ENCODE data around the gene AKAP6.

AKAP6 gene

DNA sequence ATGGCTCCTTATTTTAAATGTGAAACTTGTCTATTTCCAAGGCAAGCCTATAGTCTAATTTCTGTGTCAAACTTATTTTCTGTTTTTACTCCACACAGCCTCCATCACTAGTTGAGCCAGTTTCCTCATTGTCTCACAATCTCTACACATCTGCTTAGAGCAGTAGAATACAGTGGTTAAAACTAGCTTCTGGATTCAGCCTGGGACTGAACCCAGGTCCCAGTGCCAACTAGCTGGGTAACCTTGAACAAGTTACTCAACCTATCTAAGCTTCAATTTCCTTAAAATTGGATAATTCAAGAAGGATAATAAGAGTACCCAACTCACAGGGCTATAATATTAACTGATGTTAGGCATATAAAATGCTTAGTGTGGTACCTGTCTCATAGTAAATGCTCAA, 304.8 kb downstream of the AKAP6 start:
- FAIRE-seq (no peak), DNase-seq (ENCODE audit: extremely low spot score, insufficient read length, low read depth) (no peak)

DNA sequence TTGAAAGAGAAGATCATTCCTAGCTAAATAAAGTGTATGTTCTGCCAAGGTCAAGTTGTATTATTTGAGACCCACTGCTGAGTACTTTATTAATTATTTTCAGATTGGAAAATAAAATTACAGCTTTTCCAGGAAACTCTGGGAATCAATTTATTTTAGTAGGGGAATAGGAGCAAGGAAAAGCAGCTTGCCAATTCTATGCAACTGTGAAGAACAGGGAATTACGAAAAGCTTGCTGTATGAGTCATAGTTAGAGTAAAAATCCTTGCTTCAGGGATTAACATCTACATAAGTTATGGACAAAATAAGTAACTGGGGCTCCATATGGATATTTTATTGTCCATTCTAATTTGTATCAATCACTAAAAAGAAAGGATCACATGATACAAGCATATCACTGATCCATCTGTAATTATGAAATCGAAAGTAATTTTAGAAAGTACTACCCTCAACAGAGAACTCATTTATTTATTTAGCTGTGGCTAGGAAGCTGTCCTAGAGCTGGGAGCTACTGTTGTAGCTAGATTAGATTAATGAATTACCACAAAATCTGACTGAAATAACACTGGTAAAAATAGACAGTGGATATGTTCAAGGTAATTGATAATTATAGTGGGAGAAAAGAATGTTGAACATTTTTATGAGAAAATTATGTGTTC, 306.1 kb downstream of the AKAP6 start:
- DNase-seq (ENCODE audit: extremely low spot score, insufficient read length, low read depth) (no peak), FAIRE-seq (no peak)

GRCh38 chr14:32637582-32637981, 308.5 kb downstream of the AKAP6 start:
- no peak for FAIRE-seq
- DNase-seq (ENCODE audit: extremely low spot score, insufficient read length, low read depth): no peak

- FAIRE-seq (no peak), DNase-seq (ENCODE audit: extremely low spot score, insufficient read length, low read depth) (no peak)
Observed at GRCh38 chr14:32639208-32639607, 310.1 kb downstream of the AKAP6 start.

DNA sequence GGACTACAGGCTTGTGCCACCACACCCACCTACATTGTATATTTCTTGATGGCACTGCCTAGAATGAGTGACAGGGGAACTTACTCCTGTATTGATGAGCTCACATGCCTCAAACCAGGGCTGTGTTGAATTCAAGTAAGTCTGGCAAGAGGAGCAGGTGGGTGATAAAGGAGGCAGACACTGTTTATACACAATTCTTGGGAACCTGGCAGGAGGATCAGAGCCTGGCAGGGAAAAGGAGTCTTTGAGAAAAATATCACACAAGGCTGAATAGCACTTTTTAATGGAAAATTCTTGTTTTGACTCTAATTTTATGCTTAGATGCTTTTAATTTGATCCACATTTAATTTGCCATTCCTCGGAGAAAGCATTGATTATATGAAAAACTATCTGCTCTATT, 316.5 kb downstream of the AKAP6 start:
- no peak for FAIRE-seq

DNA sequence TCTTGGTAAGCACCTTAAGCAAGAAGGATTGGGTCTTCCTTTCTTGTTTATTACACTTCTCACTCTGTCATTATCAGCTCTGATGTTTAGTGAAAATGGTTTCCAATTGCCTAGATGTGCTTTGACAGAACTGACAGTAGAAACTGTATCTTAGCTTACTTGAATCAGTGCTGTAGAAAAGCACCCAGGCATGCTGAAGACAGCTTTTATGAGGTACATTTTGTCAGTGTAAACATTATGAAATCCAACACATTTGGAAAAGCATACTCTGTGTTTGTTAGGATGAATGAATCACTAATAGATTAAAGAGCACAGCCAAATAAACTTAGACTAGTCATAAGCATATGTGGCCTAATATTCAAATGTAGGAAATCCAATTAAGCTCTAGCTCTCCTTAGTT, 319.3 kb downstream of the AKAP6 start:
- FAIRE-seq (no peak), DNase-seq (ENCODE audit: extremely low spot score, insufficient read length, low read depth) (no peak)

More for the DNA sequence above, 316.5 kb downstream of the AKAP6 start:
- no peak for DNase-seq (ENCODE audit: extremely low spot score, insufficient read length, low read depth)

- FAIRE-seq (no peak), DNase-seq (ENCODE audit: extremely low spot score, insufficient read length, low read depth) (no peak)
Observed at GRCh38 chr14:32650030-32650429, 320.9 kb downstream of the AKAP6 start.

DNA sequence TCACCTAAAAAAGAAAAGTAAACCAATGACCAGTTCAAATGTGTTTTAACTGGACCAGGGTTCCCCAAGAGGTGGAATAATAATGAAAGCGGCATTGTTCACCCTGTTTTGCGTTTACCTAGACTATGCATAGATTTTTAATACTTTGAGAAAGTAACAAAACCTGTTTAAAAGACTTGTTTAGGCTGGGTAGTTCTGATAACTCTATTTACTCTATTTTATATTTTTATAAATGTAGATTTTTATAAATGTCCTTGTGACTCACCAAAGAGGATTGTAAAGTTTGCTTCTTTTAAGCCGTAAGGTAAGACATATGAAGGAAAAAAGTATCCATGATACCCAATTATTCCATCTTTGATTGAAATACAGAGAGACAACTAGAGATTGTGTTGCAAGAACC, 321.6 kb downstream of the AKAP6 start:
- FAIRE-seq: no peak
- no peak for DNase-seq (ENCODE audit: extremely low spot score, insufficient read length, low read depth)

GRCh38 chr14:32654106-32654505, 325.0 kb downstream of the AKAP6 start:
- DNase-seq (ENCODE audit: extremely low spot score, insufficient read length, low read depth) (no peak), FAIRE-seq (no peak)

- no peak for FAIRE-seq
Observed at GRCh38 chr14:32656601-32657000, 327.5 kb downstream of the AKAP6 start.

GRCh38 chr14:32657081-32657480, 328.0 kb downstream of the AKAP6 start:
- no peak for FAIRE-seq
- no peak for DNase-seq (ENCODE audit: extremely low spot score, insufficient read length, low read depth)

More at GRCh38 chr14:32656601-32657000, 327.5 kb downstream of the AKAP6 start:
- DNase-seq (ENCODE audit: extremely low spot score, insufficient read length, low read depth): no peak

GRCh38 chr14:32661216-32661615, 332.1 kb downstream of the AKAP6 start:
- no peak for DNase-seq (ENCODE audit: extremely low spot score, insufficient read length, low read depth)
- FAIRE-seq: no peak

DNA sequence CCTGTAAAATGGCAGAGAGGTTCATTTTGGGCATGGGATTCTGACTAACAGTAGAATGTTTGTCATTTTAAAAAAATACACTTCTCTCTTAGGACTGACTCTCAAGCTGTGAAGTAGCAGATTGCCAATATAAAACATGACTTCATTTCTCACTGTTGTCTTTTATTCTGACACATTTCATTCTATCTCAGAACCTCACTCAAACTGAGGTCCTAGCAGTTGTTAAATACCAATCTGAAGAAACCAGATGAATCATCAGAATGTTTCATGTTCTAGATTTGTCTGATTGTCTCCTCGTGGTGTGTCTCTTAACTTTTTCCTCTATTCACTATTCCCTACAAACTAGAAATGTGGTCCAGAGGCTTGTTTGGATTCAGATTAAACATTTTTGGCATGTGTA, 333.1 kb downstream of the AKAP6 start:
- FAIRE-seq: no peak

GRCh38 chr14:32666308-32666707, 337.2 kb downstream of the AKAP6 start:
- no peak for FAIRE-seq
- DNase-seq (ENCODE audit: extremely low spot score, insufficient read length, low read depth): no peak

More for the DNA sequence above, 333.1 kb downstream of the AKAP6 start:
- no peak for DNase-seq (ENCODE audit: extremely low spot score, insufficient read length, low read depth)

GRCh38 chr14:32667287-32667686, 338.2 kb downstream of the AKAP6 start:
- no peak for FAIRE-seq

GRCh38 chr14:32667791-32668190, 338.7 kb downstream of the AKAP6 start:
- no peak for FAIRE-seq
- no peak for DNase-seq (ENCODE audit: extremely low spot score, insufficient read length, low read depth)

More at GRCh38 chr14:32667287-32667686, 338.2 kb downstream of the AKAP6 start:
- DNase-seq (ENCODE audit: extremely low spot score, insufficient read length, low read depth): no peak

GRCh38 chr14:32669391-32669790, 340.3 kb downstream of the AKAP6 start:
- FAIRE-seq (no peak), DNase-seq (ENCODE audit: extremely low spot score, insufficient read length, low read depth) (no peak)

GRCh38 chr14:32675433-32675832, 346.3 kb downstream of the AKAP6 start:
- FAIRE-seq: no peak
- DNase-seq (ENCODE audit: extremely low spot score, insufficient read length, low read depth): no peak

DNA sequence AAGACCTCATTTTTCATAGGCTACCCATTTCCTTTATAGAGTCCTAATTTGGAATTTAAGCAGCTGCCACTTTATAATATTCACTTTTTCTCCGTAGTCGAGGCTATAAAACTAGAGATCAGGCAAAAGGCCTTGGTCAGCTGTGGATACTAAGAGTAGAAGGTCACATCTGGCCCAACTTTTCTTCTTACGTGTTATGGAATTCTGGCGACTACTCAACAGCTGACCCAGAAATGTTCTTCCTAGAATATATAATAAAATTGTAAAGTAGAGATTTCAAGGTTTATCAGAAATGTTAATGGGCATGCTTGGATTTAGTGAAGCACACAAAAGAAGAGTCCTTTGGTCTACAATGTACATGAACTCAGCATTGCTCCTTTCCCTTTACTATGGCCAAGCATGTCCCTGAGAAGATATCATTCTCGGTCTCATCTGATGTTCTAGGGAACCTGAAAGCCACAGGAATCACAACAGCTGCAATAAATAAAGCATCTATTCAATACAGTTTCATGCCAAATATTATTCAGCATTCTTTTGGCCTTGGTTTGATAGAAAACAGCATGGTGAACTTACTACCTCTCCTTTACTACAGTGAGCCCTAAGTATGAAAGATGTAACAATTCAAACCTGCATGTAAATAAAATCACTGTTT, 348.2 kb downstream of the AKAP6 start:
- no peak for FAIRE-seq
- no peak for DNase-seq (ENCODE audit: extremely low spot score, insufficient read length, low read depth)

DNA sequence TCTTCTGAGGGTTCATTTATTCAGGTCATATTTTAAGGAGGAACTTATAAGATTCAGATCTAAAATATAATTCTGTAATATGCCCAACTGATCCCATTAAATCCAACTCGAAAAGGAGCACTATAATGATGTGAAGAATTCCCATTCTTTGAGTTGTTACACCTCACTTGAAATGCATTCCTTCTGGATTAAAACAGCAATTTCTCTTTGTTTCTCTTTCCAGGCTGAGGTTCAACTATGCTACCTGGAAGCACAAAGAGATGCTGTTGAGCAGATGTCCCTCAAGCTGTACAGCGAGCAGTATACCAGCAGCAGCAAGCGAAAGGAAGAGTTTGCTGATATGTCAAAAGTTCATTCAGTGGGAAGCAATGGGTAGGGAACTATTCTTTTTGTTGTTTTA, 349.0 kb downstream of the AKAP6 start:
- no peak for DNase-seq (ENCODE audit: extremely low spot score, insufficient read length, low read depth)
- FAIRE-seq: no peak

DNA sequence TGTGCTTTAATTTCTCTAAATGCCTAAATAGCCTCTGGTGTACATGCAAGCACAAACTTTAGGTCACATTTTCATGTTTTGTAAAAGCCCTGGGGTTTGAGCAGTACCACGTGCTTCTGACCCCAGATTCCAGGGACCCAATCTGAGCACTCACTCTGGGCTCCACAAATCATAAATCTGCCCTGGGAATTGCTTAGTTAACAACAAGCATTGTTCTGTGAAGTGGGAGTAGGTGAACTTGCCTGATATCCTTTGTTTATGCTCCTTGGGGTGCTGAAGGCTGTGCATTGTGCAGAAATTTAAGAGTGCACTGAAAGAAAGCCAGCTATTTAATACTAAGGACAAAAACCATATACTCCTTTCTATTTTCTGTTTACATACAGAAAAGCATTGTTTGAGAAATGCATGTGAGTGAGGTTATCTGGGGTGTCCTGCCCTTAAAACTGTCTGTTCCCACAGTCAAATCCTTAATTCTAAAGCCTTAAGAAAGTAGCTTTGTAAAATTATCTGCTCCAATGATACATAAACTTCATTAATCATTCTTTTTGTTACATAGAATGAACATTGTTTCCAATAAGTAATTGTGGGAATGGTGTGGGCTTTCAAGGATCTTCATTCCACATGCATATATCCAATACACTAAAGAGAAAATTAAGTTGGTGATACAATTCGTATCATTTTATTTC, 351.0 kb downstream of the AKAP6 start:
- DNase-seq (ENCODE audit: extremely low spot score, insufficient read length, low read depth) (no peak), FAIRE-seq (no peak)
